G401.6 (cell line): ENCODE results near the gene DHRSX.
"Not testable (repeated sequence)": the region's sequence is repeated elsewhere in the genome, so short reads cannot be mapped to it uniquely, and the experiment has no call there.

ENCODE experiments used
- FAIRE-seq: peaks from 2 replicates; lab custom pipeline; 2012; peaks lifted over from hg19 to GRCh38; lab: Jason Lieb, UNC

The DHRSX gene

GRCh38 chrX:2474280-2474962 lies 26.4 kb downstream of the DHRSX start:
- FAIRE-seq: no peak

GRCh38 chrX:2473064-2473463 lies 27.7 kb downstream of the DHRSX start:
- not testable (repeated sequence) for FAIRE-seq

GRCh38 chrX:2471641-2472040 lies 29.1 kb downstream of the DHRSX start:
- FAIRE-seq: no peak

GRCh38 chrX:2471126-2471525 lies 29.6 kb downstream of the DHRSX start:
- not testable (repeated sequence) for FAIRE-seq

- not testable (repeated sequence) for FAIRE-seq
Observed at GRCh38 chrX:2469852-2470251, 30.9 kb downstream of the DHRSX start.

- no peak for FAIRE-seq
Observed at GRCh38 chrX:2469196-2469685, 31.5 kb downstream of the DHRSX start.

- FAIRE-seq: no peak
Observed at GRCh38 chrX:2468261-2469195, 32.2 kb downstream of the DHRSX start.

- no peak for FAIRE-seq
Observed at GRCh38 chrX:2466876-2467656, 33.7 kb downstream of the DHRSX start.

- FAIRE-seq: peak; percentile 95
Observed at GRCh38 chrX:2464677-2465166, 36.1 kb downstream of the DHRSX start.

GRCh38 chrX:2463973-2464676 lies 36.7 kb downstream of the DHRSX start:
- FAIRE-seq: no peak

GRCh38 chrX:2463481-2463880 lies 37.3 kb downstream of the DHRSX start:
- not testable (repeated sequence) for FAIRE-seq

GRCh38 chrX:2462780-2463179 lies 38.0 kb downstream of the DHRSX start:
- FAIRE-seq: no peak

- no peak for FAIRE-seq
Observed at GRCh38 chrX:2462074-2462473, 38.7 kb downstream of the DHRSX start.

- FAIRE-seq: no peak
Observed at GRCh38 chrX:2461711-2462016, 39.1 kb downstream of the DHRSX start.

GRCh38 chrX:2460821-2461710 lies 39.7 kb downstream of the DHRSX start:
- not testable (repeated sequence) for FAIRE-seq

- FAIRE-seq: not testable (repeated sequence)
Observed at GRCh38 chrX:2460048-2460447, 40.7 kb downstream of the DHRSX start.

GRCh38 chrX:2458309-2458708 lies 42.5 kb downstream of the DHRSX start:
- no peak for FAIRE-seq

- peak; percentile 97 for FAIRE-seq
Observed at GRCh38 chrX:2457289-2458133, 43.3 kb downstream of the DHRSX start.

GRCh38 chrX:2456091-2456490 lies 44.7 kb downstream of the DHRSX start:
- FAIRE-seq: not testable (repeated sequence)

- not testable (repeated sequence) for FAIRE-seq
Observed at GRCh38 chrX:2454620-2455019, 46.2 kb downstream of the DHRSX start.
